HG03521 (cell line): ENCODE data around the gene GASK1A.

Experiments
- ATAC-seq: cut with Tn5 transposase; IDR thresholded peaks from one replicate; pipeline ENCODE4 v1.9.1; 2021; ENCODE audit warnings: mild to moderate bottlenecking, moderate library complexity; ENCODE audit not compliant: unreplicated experiment

Gene GASK1A

DNA sequence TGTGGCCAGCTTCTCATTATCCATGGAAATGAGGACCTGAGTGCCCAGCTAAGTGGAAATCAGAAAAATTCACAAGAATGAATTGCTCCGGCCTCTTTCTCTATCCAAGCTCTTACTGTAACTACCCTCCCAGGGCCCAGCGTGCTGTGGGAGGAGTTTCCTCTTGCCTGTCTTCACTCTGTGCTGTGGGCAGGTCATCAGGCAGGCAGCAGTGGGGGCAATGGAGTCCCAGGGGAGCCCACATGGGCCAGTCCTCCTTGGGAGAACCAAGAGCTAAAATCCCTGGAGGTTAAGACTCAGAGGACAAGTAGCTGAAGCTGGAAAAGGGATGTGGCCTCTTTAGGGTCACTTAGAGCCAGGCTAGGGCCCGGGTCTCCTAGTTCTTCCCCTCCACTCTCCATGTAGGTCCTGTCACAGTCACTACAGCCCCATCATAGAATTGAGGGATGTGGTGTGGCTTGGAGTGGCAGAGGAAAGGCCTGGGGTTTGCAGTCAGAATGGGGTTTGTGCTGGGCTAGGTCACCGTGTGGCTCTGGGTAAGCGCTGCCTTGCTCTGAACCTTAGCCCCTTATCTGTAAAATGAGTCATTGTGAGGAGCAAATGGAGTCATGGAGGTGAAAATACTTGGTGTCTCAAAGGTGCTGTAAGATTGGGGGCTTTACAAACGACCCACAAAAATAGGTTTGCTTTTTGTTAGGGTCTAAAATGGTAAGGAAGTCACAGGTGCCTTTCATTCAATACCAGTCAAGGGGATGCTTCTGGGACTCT is 3.7 kb downstream of the GASK1A start:
- ATAC-seq = no peak

DNA sequence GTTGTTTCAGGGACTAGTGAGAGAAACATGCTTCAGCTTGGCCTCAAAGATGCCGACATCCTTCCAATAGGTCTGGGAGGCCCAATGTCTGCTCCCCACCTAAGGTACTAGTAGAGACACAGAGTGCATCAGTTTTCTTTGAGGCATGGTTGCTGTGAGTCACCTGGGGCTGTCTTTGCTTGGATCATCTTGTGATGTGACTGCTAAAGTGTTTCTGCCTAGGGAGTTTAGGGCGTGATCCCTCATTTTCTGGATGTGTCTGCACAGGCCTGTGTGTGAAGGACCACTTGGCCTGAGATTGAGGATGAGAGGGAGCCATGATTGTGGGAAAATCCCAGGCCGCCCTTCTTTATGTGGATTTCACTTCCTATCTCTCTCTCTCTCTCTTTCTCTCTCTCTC is 4.8 kb downstream of the GASK1A start:
- no peak for ATAC-seq

DNA sequence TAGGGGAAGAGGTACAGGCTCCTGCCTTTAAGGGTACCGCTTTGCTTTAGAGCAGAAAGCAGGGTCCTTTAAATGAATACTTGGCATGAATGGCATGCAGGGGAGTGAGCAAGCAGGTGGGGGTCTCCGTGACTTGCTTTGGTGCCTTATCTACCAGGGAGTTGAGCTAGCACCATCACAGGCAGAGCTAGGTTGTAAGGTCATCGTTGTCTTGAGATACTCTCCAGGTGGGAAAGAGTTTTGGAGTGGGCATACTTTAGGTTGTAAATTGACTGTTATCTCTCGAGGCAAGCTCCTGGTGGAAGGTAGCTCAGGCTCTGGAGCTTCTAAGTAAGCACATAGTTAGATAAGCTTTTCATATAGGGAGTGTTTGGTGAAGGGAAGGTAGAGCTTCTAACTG is 5.6 kb downstream of the GASK1A start:
- ATAC-seq = no peak

DNA sequence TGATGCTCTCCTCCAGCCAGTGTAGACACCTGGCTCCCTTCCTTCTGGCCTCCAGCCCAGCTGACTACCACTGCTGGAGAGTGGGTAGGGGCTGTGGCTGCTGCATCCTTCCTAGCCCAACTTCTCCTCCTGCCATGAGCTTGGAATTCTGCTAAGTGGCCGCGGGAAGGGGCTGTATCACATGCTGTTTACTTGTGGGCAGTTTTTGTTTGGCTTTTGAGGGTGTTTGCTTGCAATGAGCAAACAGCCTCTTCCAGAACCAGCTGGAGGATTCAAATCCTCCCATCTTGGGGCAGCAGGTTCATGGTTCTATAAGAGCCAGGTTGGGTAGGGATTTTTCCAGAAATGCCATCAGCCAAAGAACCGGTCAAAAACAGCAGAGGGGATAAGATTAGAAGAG is 9.0 kb downstream of the GASK1A start:
- no peak for ATAC-seq

DNA sequence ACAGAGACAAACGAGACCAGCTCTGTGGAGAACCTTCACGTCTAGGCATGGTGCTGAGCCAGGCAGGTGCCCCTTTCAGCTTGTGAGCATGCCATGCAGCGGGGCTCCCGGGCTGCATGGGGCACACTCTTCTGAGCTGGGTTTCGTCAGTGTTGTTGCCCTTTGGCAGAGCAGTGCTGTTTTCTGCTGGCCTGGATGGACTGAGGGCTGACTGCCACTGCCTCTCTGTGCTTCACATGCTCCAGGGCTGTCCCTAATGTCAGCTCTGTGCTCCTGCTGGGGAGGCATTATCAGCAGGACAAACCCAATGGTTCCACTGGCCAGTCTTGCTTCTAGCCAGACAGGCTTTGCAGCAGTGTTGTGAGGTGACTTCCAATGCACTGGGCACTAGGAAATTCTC is 9.5 kb downstream of the GASK1A start:
- no peak for ATAC-seq

DNA sequence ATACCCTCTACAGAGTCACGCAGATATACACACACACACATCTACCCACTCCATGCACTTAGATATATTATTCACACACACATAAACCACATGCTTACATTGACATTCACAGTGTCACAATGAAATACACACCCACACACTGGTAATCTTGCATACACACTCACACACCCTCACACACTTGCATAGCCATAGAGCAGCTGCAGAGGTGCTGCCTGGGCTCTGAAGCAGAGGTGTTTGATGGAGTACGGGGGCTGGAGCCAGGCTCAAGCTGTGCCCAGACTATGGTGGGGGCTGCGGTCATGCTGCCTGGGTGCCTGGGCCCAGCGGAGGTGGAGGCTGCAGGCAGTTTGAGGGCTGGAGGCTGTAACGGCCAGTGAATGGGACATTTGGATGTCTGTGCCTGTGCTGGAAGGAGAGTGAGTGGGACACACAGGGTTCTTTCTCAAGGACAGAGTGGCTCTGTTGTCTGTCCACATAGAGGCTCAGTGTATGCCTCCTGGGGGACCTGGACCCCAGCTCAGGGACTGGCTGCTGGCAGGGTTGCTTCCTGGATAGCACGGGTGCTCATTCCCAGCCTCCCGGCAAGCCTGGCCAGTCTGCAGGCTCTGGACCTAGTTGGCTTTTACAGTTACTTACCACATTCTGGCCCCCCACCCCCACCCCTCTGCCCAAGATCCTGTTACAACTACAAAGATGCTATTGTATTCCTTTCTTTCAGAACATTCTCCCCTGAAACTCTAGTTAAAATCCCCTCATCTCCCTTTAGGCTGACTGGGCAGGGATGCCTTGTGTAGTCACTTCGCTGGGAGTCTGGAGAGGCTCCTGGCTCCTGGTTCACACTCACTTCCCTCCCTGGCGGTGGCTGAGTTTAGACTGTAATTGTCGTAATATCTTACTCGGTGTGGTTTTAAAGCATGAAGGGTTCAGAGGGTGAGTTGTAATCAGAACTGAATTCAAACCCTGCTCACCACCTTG is 12.5 kb downstream of the GASK1A start:
- ATAC-seq = no peak

DNA sequence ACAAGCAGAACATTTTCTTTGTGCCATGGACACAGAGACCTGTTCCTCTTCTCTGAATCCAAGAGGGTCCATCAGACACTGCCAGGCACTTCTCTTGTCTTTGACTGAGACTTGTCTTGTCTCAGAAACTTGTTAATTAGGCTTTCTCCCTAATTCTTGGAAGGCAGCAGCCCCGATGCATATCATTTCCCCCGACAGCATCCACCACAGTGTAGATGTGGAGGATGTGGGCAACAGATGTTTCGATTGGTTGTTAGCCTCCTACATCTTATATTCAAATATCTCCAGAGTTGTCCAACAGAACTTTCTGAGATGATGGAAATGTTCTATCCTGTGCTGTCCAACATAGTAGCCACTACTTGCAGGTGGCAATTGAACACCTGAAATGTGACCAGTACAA is 15.5 kb downstream of the GASK1A start:
- no peak for ATAC-seq

DNA sequence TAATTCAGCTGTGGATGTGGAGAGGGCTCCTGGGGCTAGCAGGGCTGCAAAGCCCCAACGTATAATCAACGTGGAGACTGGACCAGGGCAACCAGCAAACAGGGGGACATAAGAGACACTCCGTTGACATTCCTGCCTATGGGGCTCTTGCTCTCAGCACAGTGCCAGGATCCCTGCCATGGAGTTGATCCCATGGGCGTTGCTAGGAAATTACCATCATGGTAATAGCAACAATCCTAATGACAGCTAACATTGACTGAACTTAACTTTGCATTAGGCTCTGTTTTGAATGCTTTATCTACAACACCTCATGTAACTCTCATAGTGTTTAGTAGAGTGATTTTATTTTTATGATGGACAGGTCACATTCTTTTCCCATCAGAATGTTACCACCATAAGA is 16.9 kb downstream of the GASK1A start:
- no peak for ATAC-seq

DNA sequence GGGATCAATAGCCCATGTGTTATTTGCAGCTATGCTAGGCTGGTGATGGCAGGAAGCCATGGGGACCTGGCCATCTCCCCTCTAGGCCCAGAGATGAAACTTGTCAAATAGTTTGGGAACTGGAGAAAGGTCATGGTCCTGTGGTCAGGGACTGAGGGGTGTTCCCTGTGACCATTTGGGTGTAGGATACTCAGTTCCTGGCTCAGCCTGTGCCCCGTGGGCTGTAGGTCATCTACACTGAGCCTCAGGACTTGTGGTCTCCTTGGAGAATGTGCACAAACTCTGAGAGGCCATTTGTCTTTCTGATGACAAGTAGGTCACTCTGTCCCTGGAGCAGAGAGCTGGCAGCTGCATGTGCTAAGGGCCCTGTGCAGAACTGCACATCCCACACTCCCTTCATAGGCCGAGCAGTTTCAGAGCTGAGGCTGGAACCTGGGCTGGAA is 17.5 kb downstream of the GASK1A start:
- no peak for ATAC-seq

DNA sequence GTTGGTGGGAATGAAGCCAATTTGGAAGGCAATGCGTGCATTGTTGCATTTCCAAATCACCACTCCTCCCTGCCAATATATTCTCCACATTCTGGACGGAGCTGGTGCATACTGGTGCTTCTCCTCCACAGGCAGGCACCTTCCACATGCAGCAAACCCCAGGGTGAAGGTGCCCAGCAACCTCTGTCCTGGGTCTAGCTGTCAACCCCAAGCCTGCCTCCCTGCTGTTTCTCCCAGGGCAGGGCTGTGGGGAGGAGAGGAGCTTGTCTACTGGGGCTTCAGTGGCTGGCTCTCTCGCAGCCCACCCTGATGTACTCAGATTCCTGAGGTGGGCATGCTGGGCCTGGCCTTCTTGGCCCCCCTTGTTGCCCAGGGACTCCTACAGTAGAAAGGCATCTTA is 20.1 kb downstream of the GASK1A start:
- ATAC-seq = no peak

DNA sequence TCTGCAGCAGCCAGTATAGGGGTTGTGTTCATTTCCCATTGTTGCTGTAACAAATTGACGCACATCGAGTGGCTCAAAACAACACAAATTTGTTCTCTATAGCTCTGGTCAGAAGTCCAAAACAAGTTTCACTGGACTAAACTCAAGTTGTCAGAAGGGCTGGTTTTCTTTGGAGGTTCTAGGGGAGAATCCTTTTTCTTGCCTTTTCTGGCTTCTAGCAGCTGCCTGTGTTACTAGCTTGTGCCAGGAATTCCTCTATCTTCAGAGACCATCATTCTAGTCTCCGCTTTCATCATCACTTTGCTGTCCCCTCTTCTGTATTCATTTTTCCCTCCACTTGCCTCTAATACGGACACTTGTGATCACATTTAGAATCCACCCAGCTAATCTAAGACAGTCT is 20.5 kb downstream of the GASK1A start:
- no peak for ATAC-seq

DNA sequence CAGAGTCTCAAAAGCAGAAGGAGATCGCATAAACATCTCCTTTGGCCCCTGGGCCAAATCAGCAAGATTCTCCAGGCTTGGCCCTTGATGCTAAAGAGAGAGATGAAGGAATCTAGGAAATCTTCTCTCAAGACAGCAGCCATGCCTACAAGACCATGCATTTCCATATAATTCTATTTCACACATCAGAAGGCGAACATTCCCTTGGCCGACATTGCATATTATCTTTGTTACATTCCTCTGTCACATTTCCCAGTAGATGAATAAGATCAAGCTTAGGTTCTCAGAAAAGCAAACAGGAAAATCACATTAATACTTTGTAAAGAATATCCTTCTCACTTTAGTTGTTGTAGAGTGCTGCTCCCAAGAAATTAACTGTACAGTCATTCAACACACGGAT is 21.3 kb downstream of the GASK1A start:
- no peak for ATAC-seq

DNA sequence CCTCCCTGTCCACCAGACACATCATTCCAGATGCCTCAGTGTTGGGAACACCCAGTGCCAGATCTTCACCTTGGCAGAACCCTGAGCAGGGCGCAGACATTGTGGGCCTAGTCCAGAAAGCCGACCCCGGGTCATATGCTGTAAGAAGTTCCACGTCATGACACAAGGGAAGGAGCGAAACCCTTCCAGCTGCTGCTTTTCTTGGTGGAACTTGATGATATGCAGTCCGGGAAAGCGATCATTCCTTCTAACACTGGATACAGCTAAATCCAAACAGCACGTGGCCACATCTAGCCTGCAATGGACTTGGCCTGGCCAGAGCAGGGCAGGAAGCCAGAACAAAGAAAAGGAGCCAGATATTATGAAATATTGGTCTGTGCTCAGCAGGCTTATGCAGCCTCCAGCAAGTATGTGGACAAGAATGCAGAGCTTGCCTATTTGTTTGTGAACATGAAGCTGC is 22.0 kb downstream of the GASK1A start:
- no peak for ATAC-seq

DNA sequence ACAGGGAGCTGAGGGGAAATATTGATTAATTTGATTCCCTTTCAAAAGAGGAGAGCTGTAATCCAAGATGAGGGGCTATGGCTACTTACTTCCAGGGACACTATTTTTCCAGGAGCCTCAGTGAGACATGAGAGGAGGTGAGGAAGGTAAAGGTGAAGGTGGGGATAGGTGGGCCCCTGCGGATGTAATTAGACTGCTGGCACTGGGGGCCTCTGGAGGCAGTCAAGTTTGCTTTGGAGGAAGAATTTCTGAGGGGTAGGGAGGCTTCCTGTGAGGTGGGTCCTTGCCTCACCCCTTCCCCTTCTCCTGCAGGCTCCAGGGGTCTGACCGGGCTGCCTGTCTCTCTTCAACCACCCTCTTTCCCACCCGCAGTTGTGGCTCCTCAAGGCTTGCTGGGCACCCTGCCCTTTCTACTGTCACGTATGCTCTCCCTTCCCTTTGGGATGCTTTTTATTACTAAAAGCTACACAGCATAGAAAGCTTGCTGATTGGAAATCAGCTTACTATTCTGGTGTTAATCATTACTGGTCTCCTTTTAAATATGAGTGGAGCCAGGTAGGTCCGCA is 22.5 kb downstream of the GASK1A start:
- no peak for ATAC-seq

DNA sequence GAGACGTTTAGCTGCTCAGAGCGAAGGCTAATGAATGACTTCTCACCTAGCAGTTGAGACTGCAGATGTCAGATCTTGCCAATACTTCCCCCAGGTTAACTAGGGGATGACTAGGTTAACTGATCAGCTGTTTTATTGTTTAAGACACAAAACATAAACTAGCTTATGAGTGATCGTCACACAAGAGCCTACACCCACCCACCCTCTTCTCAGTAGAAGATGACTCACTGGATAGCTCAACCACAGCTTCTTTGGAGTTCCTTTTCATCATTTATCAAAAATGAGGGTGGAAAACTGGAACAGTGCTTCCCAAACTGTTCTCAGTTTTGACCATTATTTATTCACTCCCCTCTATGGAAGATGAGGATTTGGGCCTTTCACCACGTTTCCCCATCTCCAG is 25.2 kb downstream of the GASK1A start:
- no peak for ATAC-seq

DNA sequence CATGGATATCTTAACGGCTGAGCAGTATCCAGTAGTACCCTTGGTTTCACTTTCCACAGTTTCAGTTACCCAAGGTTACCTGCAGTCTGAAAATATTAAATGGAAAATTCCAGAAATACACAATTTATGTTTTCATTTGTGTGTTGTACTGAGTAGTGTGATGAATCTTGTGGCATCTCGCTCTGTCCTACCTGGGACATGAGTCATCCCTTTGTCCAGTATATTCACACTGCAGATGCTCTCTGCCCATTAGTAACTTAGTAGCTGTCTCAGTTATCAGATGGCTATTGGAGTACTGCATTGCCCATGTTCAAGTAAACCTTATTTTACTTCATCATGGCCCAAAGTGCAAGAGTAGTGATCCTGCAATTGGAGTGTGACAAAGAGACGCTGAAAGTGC is 26.1 kb downstream of the GASK1A start:
- ATAC-seq = no peak

DNA sequence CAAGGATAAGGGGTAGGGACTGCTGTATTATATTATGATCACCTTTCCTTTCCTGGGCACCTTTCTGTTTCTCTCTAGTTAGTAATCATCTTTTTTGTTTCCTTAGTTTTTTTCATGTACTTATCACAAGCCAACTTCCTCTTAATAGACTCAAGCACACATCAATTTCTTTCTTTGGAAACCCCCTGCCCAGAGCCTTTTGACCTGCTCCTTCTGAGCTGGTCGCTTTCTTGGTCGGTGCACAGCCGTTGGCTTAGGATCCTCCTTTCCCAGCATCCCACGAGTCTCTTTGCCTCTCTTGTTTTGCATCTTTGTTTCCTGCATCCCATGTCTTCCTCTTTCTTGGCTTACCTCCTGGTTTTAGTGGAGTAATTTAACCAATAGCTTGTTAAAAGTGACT is 26.9 kb downstream of the GASK1A start:
- ATAC-seq = no peak

DNA sequence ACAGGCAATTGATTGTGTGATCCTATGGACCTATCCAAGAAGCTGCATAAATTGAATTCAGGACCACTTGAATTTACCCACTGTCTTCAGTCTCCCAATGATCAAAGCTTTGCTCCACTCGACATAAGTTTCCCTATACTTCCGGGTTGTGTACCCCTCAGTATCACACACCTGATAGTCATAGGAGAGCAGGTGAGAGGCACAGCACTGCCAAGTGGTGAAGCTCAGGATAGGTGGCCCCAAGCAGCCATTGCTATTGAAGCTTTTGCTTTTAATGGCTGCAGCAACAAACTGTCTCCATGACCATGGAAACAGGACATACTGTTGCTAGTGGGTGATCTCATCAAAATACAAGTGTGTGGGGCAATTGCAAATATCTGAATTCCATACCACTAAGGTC is 27.7 kb downstream of the GASK1A start:
- ATAC-seq = no peak

DNA sequence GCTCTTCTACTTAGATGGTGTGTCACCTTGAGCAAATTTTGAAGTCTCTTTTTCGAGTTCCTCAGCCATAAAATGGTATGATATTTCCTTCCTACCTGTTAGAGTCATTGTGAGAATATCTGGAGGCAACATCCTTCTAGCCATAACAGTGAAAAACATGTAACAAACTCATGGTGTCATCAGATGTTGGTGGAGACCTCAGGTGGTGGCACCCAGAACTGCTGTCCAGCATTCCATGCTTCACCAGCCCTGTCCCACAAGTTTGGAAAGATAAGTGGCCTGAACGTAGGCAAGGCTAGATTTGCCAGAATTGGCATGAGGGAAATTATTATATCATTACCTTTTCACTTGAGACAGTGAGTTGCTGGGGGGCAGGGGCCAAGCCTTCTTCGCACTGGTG is 30.4 kb downstream of the GASK1A start:
- ATAC-seq = no peak

DNA sequence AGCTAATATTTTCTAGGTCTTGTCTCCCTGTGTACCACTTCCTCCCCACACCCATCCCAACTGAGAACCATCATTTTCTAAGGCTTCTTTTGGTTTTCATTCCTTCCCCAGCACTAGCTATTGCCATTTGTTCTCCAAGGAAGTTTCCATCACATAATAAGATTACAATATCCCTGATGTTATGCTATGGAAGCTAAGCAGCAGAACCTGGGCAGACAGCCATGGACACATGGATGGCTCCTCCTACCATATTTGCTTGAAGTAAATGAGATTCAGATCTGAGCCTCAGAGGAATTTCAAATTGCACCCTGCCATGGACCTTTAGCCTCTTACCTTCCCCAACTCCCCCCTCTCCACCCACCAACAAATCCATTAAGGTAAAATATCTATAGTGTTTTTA is 31.5 kb downstream of the GASK1A start:
- ATAC-seq = no peak

DNA sequence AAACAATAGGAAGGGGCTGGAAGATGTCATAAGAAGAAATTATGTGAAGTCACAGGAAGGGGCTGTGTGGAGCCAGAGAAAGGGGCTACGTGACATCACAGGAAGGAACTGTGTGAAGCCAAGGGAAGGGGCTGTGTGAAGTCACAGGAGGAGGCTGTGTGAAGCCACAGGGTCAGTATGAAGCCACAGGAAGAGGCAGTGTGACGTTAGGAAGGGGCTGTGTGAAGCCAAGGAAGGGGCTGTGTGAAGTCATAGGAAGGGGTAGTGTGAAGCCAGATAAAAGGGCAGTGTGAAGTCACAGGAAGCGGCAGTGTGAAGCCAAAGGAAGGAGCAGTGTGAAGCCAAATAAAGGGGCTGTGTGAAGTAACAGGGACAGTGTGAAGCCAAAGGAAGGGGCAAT is 32.5 kb downstream of the GASK1A start:
- ATAC-seq = no peak

DNA sequence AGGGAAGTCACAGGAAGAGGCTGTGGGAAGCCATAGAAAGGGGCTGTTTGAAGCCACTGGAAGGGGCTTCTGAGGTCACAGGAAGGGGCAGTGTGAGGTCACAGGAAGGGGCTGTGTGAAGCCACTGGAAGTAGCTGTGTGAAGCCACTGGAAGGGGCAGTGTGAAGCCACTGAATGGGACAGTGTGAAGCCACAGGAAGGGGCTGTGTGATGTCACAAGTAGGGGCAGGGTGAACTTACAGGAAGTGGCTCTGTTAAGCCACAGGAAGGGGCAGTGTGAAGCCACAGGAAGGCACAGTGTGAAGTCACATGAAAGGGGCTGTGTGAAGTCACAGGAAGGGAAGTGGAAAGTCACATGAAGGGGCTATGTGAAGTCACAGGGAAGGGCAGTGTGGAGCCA is 33.1 kb downstream of the GASK1A start:
- no peak for ATAC-seq
